ENCODE data around the gene STPG1. TPM values are rescaled to one million over a fixed set of nuclear protein-coding genes. Genes with fewer than 3 reads are reported as not detected.

Gene STPG1
- total RNA-seq, 1 experiment from 2014 or later, result 12.8 TPM

DNA sequence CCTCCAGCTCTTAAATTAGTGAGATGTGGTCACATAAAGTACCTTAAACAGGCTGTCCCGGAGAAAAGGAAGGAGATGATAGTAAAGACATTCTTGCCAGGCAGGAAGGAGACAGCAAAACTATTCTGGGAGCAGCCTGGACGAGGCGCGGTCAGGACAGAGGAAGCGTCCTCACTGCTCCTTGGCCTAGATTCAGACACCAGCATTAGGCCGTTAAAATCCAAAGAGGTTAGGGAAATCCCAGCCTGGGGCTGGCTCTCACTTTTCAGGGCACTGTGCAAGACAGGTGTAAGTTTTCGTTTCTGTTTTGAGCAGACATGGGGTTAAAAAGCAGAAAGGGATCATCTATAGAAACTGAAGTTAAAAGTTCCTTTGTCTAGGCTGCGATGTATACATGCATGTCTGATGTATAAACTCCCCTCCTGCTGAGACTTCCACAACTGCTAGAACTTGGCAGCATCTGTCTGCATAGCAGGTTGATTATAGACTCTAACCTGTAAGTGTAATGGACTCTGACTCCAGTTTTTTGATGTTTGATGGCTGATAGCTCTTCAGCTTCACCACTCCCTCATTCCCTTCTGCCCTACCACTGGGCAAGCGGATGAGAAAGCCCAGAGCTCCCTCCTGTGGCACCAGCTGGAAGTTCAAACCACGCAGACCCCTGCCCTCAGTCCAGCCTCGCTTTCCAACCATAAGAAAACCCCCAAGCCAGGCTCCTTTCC lies 21.5 kb downstream of the STPG1 start:
- H3K9me3 Mint-ChIP-seq, result no peaks in the 10 kb centered on the region
- H3K4me1 Mint-ChIP-seq, result peaks cover 34% of the 10 kb centered on the region
- TF ChIP-seq, protein P1, sequence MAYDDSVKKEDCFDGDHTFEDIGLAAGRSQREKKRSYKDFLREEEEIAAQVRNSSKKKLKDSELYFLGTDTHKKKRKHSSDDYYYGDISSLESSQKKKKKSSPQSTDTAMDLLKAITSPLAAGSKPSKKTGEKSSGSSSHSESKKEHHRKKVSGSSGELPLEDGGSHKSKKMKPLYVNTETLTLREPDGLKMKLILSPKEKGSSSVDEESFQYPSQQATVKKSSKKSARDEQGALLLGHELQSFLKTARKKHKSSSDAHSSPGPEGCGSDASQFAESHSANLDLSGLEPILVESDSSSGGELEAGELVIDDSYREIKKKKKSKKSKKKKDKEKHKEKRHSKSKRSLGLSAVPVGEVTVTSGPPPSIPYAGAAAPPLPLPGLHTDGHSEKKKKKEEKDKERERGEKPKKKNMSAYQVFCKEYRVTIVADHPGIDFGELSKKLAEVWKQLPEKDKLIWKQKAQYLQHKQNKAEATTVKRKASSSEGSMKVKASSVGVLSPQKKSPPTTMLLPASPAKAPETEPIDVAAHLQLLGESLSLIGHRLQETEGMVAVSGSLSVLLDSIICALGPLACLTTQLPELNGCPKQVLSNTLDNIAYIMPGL (CRISPR knock-in tag; IDR thresholded peaks at IDR 0.05), result peak; percentile 28; the same call in 1 of the 2 replicates
- TF ChIP-seq ZNF423 (CRISPR knock-in tag; IDR thresholded peaks at IDR 0.05), result no peak
- TF ChIP-seq, protein P2, sequence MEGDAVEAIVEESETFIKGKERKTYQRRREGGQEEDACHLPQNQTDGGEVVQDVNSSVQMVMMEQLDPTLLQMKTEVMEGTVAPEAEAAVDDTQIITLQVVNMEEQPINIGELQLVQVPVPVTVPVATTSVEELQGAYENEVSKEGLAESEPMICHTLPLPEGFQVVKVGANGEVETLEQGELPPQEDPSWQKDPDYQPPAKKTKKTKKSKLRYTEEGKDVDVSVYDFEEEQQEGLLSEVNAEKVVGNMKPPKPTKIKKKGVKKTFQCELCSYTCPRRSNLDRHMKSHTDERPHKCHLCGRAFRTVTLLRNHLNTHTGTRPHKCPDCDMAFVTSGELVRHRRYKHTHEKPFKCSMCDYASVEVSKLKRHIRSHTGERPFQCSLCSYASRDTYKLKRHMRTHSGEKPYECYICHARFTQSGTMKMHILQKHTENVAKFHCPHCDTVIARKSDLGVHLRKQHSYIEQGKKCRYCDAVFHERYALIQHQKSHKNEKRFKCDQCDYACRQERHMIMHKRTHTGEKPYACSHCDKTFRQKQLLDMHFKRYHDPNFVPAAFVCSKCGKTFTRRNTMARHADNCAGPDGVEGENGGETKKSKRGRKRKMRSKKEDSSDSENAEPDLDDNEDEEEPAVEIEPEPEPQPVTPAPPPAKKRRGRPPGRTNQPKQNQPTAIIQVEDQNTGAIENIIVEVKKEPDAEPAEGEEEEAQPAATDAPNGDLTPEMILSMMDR (IDR thresholded peaks at IDR 0.05), result peak; percentile 72
- H3K27me3 Mint-ChIP-seq (ENCODE audit: low read depth), result no peaks in the 10 kb centered on the region
- H3K4me3 Mint-ChIP-seq, result no peak overlapping the region
- H3K27ac Mint-ChIP-seq, result no peak overlapping the region
- no peaks in the 10 kb centered on the region for H3K36me3 Mint-ChIP-seq
- ChIA-PET CTCF (interaction anchor here (0.6 to 6.7 kb wide), 72 partner anchors 8 to 435 kb away, joined by 3 to 465 read pairs (median 5); partner anchors contain the start of genes GRHL3, IFNLR1, MYOM3 and NIPAL3), POLR2A (no interaction called here)
- ATAC-seq (peak; percentile 91), DNase-seq (ENCODE audit: low spot score) (peak; percentile 84)

GRCh38 chr1:24390924-24391782 lies 22.4 kb downstream of the STPG1 start:
- no peak overlapping the region for H3K4me3 Mint-ChIP-seq
- POLR2A ChIA-PET, result no interaction called here
- H3K4me1 Mint-ChIP-seq, result peaks cover 34% of the 10 kb centered on the region
- H3K9me3 Mint-ChIP-seq, result no peaks in the 10 kb centered on the region
- peak; percentile 67 for ATAC-seq
- no peaks in the 10 kb centered on the region; the same call in 1 of the 2 replicates for H3K27me3 Mint-ChIP-seq (ENCODE audit: low read depth)
- peak overlapping the region; percentile 85; the same call in 1 of the 2 replicates for H3K27ac Mint-ChIP-seq
- CTCF ChIA-PET, result interaction anchor here (0.5 to 6.7 kb wide), 43 partner anchors 10 to 434 kb away, joined by 3 to 465 read pairs (median 5); partner anchors contain the start of genes GRHL3, IFNLR1, MYOM3 and NIPAL3
- DNase-seq (ENCODE audit: low spot score), result peak; percentile 76
- H3K36me3 Mint-ChIP-seq, result no peaks in the 10 kb centered on the region
- TF ChIP-seq, protein P2 (IDR thresholded peaks at IDR 0.05), result peak; percentile 80
- TF ChIP-seq TEAD4 (CRISPR knock-in tag; IDR thresholded peaks at IDR 0.05), result no peak

DNA sequence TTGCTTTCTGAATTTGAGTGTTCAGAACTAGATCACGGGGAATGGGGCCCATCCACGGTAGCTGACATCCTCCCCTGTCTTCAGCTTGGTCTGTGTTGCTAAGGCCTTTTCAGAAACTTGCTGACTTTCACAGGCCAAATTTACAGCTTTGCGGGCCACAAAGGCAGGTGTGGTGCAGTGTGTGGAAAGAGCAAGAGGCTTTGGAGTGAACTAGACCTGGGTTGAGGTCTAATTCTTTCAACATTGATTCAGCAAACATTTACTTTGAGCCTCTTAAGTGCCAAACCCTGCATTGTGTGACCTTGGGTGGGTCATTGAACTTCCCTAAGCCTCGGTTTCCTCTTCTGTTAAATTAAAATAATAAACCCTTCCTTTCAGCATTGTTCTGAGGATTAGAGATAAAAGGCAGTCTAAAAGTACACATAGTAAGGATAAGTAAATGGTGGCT lies 24.3 kb downstream of the STPG1 start:
- H3K27me3 Mint-ChIP-seq (ENCODE audit: low read depth), result no peaks in the 10 kb centered on the region; the same call in 1 of the 2 replicates
- H3K36me3 Mint-ChIP-seq, result no peaks in the 10 kb centered on the region
- no peak overlapping the region for H3K27ac Mint-ChIP-seq
- H3K9me3 Mint-ChIP-seq, result no peaks in the 10 kb centered on the region
- DNase-seq (ENCODE audit: low spot score), result no peak
- TF ChIP-seq NR1H2 (CRISPR knock-in tag; IDR thresholded peaks at IDR 0.05), result no peak
- no peak for TF ChIP-seq ERG (CRISPR knock-in tag; IDR thresholded peaks at IDR 0.05)
- peaks cover 31% of the 10 kb centered on the region for H3K4me1 Mint-ChIP-seq
- no peak overlapping the region for H3K4me3 Mint-ChIP-seq
- ChIA-PET CTCF (interaction anchor here (0.9 to 5.9 kb wide), 3 partner anchors 188 to 193 kb away, joined by 3 to 45 read pairs (median 3); no protein-coding TSS in a partner anchor), POLR2A (no interaction called here)
- ATAC-seq, result no peak

DNA sequence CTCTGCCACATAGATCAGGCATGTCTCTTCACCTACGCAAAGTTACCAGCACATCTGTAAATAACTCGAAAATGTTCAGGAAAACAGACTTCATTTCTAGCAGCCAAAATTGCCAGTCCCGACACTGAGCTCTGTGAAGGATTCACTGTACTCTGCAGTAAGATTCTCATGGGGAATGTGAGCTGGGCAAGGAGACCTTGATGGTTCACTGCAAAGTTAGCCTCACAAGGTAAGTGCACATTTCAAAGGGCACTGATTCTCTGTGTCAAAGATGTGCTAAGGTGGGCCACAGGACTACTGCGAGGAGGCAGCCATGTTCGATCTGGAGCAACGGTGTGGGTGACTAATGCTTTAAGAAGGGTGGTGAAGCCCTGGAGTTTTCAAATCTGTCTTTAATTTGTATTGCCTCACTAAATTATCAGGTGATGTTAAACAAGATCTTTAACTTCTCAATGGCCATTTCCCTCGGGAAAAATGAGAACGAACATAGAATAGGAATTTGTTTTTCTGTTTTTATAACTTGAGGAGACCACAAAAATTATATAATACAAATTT lies 25.2 kb downstream of the STPG1 start:
- H3K4me3 Mint-ChIP-seq, result no peak overlapping the region
- H3K27ac Mint-ChIP-seq, result 0 out of 2 replicates have a peak overlapping the region, but pooled peaks have one; percentile 47
- POLR2A ChIA-PET, result no interaction called here
- no peaks in the 10 kb centered on the region; the same call in 1 of the 2 replicates for H3K27me3 Mint-ChIP-seq (ENCODE audit: low read depth)
- no peaks in the 10 kb centered on the region for H3K36me3 Mint-ChIP-seq
- CTCF ChIA-PET, result interaction anchor here (0.5 to 5.9 kb wide), 4 partner anchors 69 to 192 kb away, joined by 3 to 45 read pairs (median 3); partner anchors contain the start of gene GRHL3
- no peaks in the 10 kb centered on the region for H3K9me3 Mint-ChIP-seq
- peaks cover 23% of the 10 kb centered on the region for H3K4me1 Mint-ChIP-seq
- ATAC-seq (no peak), DNase-seq (ENCODE audit: low spot score) (no peak)
- TF ChIP-seq ERG (CRISPR knock-in tag; IDR thresholded peaks at IDR 0.05) (no peak), ZNF396 (CRISPR knock-in tag; IDR thresholded peaks at IDR 0.05; ENCODE audit: borderline replicate concordance) (no peak), CDX4 (CRISPR knock-in tag; IDR thresholded peaks at IDR 0.05; ENCODE audit: borderline replicate concordance) (no peak), RORB (CRISPR knock-in tag; IDR thresholded peaks at IDR 0.05) (no peak), AR (CRISPR knock-in tag; IDR thresholded peaks at IDR 0.05) (no peak)

Measured in WTC11 (cell line).